PC-9 (cell line): Measurements from ENCODE around the gene MOSPD2.

Source experiments
- EZH2 ChIP-seq: fragments of 200-600 bp; sonication (generic); IDR thresholded peaks from 2 replicates; pipeline ENCODE4 v1.8.0; 2017; ENCODE audit warnings: antibody characterized with exemption, low read depth
- TF ChIP-seq, protein P1 (sequence below): fragments of 200-600 bp; sonication (generic); conservative IDR thresholded peaks from 2 replicates; pipeline ENCODE4 v1.6.1; 2017; ENCODE audit warnings: mixed run types, antibody characterized with exemption, mild to moderate bottlenecking, moderate library complexity

- TF ChIP-seq, protein P1, sequence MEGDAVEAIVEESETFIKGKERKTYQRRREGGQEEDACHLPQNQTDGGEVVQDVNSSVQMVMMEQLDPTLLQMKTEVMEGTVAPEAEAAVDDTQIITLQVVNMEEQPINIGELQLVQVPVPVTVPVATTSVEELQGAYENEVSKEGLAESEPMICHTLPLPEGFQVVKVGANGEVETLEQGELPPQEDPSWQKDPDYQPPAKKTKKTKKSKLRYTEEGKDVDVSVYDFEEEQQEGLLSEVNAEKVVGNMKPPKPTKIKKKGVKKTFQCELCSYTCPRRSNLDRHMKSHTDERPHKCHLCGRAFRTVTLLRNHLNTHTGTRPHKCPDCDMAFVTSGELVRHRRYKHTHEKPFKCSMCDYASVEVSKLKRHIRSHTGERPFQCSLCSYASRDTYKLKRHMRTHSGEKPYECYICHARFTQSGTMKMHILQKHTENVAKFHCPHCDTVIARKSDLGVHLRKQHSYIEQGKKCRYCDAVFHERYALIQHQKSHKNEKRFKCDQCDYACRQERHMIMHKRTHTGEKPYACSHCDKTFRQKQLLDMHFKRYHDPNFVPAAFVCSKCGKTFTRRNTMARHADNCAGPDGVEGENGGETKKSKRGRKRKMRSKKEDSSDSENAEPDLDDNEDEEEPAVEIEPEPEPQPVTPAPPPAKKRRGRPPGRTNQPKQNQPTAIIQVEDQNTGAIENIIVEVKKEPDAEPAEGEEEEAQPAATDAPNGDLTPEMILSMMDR = no peak
- no peak for TF ChIP-seq EZH2
These were observed 63.3 kb downstream of the MOSPD2 start for GRCh38 chrX:14936561-14936960.
